ENCODE results near the gene WDR90. TPM values are rescaled to one million over a fixed set of nuclear protein-coding genes. Genes with fewer than 3 reads are reported as not detected.
A peak's percentile ranks its signal among the peaks of the same experiment; 100 is the strongest.

The WDR90 gene
- polyA plus RNA-seq, 2 of the 4 experiments (the other 2 are of a cell fraction): 6.5 to 30.7 TPM

DNA sequence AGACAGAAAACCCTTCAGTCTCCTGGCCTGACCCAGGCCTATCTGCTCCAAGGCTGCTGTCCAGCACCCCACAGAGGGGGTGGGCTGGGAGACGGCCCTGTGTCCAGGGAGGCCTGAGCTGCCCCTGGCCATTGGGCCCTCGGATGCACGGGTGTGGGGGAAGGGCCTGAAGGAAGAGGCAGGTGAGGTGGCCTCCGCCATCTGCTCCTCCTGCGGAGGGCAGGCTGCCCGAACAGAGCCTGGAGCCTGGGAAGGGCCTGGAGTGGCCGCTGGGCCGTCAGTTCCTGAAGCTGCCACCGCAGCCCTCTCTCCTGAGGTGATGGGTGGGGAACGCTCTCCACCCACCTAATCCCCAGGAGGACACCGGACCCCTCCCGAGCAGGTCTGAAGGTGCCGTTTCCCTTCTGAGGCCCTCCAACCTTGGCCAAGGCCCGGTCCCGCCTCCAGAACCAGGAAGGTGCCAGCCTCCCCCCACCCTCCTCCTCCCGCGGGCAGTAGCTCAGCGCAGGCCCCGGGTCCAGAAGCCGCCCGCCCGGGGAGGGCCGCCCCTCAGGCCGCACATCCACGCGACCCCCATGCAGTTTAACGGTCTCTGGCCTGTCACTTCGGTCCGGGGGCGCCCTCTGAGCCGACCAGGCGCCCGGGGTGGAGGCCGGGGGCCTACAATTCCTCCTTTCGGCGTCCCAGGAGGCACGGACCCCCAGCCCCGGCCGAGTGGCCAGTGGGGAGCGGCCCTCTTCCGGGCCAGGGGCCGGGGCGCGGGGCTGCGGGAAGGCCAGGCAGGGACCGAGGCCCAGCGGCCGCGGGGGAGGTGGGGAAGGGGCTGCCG is 55.6 kb downstream of the WDR90 start:
- POLR2A ChIA-PET: no interaction called here
- H3K9me3 ChIP-seq: no peaks in the 10 kb centered on the region
- no peak for FAIRE-seq
- no peak for DNase-seq (ENCODE audit: low read depth in 1 of 2, low spot score in 1 of 2)
- ATAC-seq: no peak
- WGBS (ENCODE audit: missing lambda C conversion rate): 74% methylated on average over 14 of the region's 50 CpGs
- CTCF ChIA-PET: interaction anchor here (1.1 to 25.1 kb wide), 6 partner anchors 8 to 46 kb away, joined by 4 to 656 read pairs (median 10); partner anchors contain the start of genes ANTKMT, CCDC78, CIAO3 and HAGHL
- H3K4me3 ChIP-seq: peak overlapping the region; percentile 59
- peak overlapping the region; percentile 73 to 75; a peak in 5 of 6 replicates for H3K27ac ChIP-seq
- TF ChIP-seq RFX5 (IDR thresholded peaks at IDR 0.05): no peak
- TF ChIP-seq, protein P1, sequence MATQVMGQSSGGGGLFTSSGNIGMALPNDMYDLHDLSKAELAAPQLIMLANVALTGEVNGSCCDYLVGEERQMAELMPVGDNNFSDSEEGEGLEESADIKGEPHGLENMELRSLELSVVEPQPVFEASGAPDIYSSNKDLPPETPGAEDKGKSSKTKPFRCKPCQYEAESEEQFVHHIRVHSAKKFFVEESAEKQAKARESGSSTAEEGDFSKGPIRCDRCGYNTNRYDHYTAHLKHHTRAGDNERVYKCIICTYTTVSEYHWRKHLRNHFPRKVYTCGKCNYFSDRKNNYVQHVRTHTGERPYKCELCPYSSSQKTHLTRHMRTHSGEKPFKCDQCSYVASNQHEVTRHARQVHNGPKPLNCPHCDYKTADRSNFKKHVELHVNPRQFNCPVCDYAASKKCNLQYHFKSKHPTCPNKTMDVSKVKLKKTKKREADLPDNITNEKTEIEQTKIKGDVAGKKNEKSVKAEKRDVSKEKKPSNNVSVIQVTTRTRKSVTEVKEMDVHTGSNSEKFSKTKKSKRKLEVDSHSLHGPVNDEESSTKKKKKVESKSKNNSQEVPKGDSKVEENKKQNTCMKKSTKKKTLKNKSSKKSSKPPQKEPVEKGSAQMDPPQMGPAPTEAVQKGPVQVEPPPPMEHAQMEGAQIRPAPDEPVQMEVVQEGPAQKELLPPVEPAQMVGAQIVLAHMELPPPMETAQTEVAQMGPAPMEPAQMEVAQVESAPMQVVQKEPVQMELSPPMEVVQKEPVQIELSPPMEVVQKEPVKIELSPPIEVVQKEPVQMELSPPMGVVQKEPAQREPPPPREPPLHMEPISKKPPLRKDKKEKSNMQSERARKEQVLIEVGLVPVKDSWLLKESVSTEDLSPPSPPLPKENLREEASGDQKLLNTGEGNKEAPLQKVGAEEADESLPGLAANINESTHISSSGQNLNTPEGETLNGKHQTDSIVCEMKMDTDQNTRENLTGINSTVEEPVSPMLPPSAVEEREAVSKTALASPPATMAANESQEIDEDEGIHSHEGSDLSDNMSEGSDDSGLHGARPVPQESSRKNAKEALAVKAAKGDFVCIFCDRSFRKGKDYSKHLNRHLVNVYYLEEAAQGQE (IDR thresholded peaks at IDR 0.05): peak; percentile 62; the same call in 1 of the 2 replicates
- peaks cover 34% of the 10 kb centered on the region for H3K4me1 ChIP-seq
- peak overlapping the region; percentile 100 for H3K4me2 ChIP-seq

DNA sequence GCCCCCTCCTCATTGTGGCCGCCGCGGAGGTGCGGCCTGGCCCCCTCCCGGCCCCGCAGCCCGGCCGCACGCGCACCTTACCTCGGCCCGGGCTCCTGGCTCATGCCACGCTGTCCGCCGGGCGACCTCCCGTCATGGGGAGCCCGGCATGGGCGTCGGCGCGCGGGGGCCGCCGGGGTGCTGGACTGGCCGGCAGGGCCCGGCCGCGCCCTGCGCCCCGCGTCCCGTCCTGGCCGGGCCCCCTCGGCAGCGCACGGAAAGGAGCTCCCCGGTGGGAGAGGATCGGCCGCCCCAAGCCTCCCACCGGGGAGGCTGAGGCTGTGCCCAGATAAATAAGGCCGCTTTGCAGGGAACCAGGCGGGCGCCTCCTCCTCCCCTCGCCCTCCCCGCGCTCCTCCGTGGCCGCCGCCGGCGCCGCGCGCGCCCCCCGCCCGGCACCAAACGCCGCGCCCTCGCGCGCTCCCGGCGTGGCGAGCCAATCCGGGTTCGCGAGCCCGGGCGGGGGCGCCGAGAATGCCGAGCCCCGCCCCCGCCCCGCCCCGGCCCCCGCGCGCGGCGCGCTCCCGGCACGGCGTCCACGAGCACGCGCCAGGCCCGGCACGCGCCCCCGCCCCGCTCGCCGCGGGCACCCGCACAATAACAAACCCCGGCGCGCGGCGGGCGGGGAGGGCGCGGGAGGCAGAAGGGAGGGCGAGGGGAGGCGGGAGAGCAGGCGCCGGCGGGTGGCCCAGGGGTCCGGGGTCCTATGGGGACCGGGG is 56.4 kb downstream of the WDR90 start, which contains the start of gene FBXL16:
Gene FBXL16, minus strand, starts transcription at position 371 of the 758 bp plus-strand sequence. CDS start 8,396 bp downstream, outside the sequence.
- TF ChIP-seq NFE2L2 (conservative IDR thresholded peaks at IDR 0.05; ENCODE audit: low read length) (no peak), MYC (IDR thresholded peaks at IDR 0.05; ENCODE audit: borderline replicate concordance, low read length) (no peak), MAZ (IDR thresholded peaks at IDR 0.05; ENCODE audit: borderline replicate concordance, low read depth, low read length) (no peak), CBX2 (IDR thresholded peaks at IDR 0.05; ENCODE audit: borderline replicate concordance, low read depth) (no peak), SMC3 (IDR thresholded peaks at IDR 0.05) (no peak), RARB (CRISPR knock-in tag; IDR thresholded peaks at IDR 0.05) (no peak), ZNF302 (CRISPR knock-in tag; IDR thresholded peaks at IDR 0.05) (no peak), HDAC2 (IDR thresholded peaks at IDR 0.05) (no peak), CEBPB (IDR thresholded peaks at IDR 0.05) (no peak), HEYL (CRISPR knock-in tag; IDR thresholded peaks at IDR 0.05) (no peak), EHMT2 (IDR thresholded peaks at IDR 0.05; ENCODE audit: low read depth) (no peak), FOSL2 (IDR thresholded peaks at IDR 0.05) (no peak), FOSL2 (CRISPR knock-in tag; IDR thresholded peaks at IDR 0.05) (no peak), JUN (IDR thresholded peaks at IDR 0.05) (no peak), ZC3H11A (IDR thresholded peaks at IDR 0.05) (no peak), ESRRA (IDR thresholded peaks at IDR 0.05; ENCODE audit: borderline replicate concordance, low read length) (no peak)
- TF ChIP-seq, protein P2, sequence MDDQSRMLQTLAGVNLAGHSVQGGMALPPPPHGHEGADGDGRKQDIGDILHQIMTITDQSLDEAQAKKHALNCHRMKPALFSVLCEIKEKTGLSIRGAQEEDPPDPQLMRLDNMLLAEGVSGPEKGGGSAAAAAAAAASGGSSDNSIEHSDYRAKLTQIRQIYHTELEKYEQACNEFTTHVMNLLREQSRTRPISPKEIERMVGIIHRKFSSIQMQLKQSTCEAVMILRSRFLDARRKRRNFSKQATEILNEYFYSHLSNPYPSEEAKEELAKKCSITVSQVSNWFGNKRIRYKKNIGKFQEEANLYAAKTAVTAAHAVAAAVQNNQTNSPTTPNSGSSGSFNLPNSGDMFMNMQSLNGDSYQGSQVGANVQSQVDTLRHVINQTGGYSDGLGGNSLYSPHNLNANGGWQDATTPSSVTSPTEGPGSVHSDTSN (IDR thresholded peaks at IDR 0.05): no peak
- TF ChIP-seq, protein P3, sequence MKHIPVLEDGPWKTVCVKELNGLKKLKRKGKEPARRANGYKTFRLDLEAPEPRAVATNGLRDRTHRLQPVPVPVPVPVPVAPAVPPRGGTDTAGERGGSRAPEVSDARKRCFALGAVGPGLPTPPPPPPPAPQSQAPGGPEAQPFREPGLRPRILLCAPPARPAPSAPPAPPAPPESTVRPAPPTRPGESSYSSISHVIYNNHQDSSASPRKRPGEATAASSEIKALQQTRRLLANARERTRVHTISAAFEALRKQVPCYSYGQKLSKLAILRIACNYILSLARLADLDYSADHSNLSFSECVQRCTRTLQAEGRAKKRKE (CRISPR knock-in tag; IDR thresholded peaks at IDR 0.05; ENCODE audit: low read depth): no peak
- TF ChIP-seq, protein P4, sequence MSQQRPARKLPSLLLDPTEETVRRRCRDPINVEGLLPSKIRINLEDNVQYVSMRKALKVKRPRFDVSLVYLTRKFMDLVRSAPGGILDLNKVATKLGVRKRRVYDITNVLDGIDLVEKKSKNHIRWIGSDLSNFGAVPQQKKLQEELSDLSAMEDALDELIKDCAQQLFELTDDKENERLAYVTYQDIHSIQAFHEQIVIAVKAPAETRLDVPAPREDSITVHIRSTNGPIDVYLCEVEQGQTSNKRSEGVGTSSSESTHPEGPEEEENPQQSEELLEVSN (IDR thresholded peaks at IDR 0.05; ENCODE audit: borderline replicate concordance, low read depth): no peak
- TF ChIP-seq, protein P5, sequence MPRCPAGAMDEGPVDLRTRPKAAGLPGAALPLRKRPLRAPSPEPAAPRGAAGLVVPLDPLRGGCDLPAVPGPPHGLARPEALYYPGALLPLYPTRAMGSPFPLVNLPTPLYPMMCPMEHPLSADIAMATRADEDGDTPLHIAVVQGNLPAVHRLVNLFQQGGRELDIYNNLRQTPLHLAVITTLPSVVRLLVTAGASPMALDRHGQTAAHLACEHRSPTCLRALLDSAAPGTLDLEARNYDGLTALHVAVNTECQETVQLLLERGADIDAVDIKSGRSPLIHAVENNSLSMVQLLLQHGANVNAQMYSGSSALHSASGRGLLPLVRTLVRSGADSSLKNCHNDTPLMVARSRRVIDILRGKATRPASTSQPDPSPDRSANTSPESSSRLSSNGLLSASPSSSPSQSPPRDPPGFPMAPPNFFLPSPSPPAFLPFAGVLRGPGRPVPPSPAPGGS (IDR thresholded peaks at IDR 0.05): no peak
- peak within 1 kb of the TSS; percentile 100 for H3K4me2 ChIP-seq
- no peaks in the 10 kb centered on the region for H3K9me3 ChIP-seq
- 4% methylated on average over 5 of the region's 115 CpGs for WGBS (ENCODE audit: missing lambda C conversion rate)
- ChIA-PET POLR2A (no interaction called here), CTCF (interaction anchor here (2.4 to 25.1 kb wide), 2 partner anchors 10 to 27 kb away, joined by 8 to 656 read pairs; partner anchors contain the start of genes ANTKMT, CCDC78, CIAO3 and HAGHL)
- ATAC-seq (no peak), DNase-seq (ENCODE audit: low read depth in 1 of 2, low spot score in 1 of 2) (no peak), FAIRE-seq (no peak)
- peak within 1 kb of the TSS; percentile 59 for H3K4me3 ChIP-seq
- H3K27ac ChIP-seq: peak within 1 kb of the TSS; percentile 73 to 75; a peak in 5 of 6 replicates
- H3K4me1 ChIP-seq: peaks cover 38% of the 10 kb centered on the region
